ENCODE measurements around the gene PARP14. TPM values are rescaled to one million over a fixed set of nuclear protein-coding genes. Genes with fewer than 3 reads are reported as not detected.

The PARP14 gene
- total RNA-seq, 1 donor from 2014 or later = 28.9 TPM

- no peak for DNase-seq (ENCODE audit: low spot score)
Observed at GRCh38 chr3:122770521-122771202, 90.0 kb downstream of the PARP14 start.

DNA sequence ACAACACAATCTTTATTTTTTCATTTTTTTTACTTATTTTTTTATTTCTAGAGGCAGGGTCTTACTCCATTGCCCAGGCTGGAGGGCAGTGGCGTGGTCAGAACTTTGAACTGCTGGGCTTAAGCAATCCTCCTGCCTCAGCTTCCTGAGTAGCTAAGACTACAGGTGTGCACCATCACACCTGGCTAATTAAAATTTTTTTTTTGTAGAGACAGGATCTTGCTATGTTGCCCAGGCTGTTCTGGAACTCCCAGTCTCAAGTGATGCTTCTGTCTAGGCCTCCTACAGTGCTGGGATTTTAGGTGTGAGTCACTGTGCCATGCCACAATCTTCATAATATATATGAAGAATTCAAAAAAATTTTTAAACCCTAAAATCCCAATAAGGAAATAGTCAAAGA is 92.2 kb downstream of the PARP14 start:
- no peak for DNase-seq (ENCODE audit: low spot score)

DNA sequence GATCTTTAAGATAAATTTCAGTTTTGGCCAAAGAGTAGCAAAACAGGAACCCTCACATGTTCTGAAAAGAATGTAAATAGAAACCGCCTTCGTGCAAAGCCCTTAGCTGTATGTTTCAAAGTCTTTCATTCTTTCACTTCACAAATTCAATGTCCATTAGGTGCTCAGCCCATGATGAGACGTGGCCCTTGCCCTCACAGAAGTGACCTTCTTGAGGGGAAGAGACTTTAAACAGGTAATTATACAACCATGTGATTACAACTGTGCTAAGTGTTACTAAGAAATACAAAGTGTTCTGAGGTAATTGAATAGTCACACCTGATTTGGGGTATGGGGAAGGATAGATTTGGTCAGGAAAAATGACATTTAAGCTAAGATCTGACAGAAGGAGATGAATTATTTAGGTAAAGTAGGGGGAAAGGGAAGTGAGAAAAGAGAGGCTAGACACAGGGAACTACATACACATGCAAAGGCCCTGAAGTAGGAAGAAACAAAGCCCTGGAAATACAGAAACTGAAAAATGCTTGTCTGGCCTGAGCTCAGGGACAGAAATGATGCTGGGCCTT is 93.4 kb downstream of the PARP14 start:
- no peak for DNase-seq (ENCODE audit: low spot score)

GRCh38 chr3:122774564-122774963 is 93.9 kb downstream of the PARP14 start:
- DNase-seq (ENCODE audit: low spot score) = no peak

DNA sequence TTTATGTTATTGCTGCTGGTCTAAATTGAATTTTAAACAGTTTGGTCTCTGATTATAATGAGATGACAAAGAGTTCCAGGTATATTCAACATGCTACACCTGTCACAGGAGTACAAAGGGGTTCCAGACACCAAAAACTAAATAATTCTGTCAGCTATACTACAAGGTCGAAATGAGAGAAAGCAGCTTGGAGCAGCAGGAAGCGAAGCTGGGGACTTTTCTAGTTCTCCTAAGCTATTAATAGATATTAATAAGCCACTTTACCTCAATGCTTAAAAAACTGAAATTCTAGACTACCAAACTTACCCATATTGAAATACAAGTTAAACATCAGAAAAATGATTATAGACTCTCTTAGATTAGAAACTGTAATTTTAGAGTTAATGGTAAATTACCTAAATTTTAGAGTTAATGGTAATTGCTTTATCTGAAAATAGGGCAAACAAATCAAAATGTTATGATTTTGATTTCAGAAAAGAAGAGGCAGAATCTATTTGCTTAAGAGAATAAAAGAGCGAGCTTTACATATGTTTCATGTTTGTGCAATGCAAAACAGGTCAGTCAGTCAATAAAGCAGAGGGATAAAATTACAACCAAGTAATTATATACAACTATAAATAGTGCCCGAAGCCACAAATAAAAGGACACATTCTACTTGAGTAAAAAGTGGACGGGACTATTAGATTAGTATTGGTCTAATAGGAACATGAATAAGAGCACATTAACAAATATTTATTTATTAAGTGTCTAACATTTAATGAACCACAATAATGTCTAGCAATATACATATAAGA is 96.2 kb downstream of the PARP14 start:
- DNase-seq (ENCODE audit: low spot score) = no peak

- DNase-seq (ENCODE audit: low spot score) = no peak
Observed at GRCh38 chr3:122777563-122777962, 96.9 kb downstream of the PARP14 start.

Other genes starting within 250 kb of the PARP14 start
- gene KPNA1, start 165.9 kb upstream of the PARP14 start, total RNA-seq (ENCODE audit: insufficient read depth, low replicate concordance) = 20.0 TPM
- gene PARP9, start 116.5 kb upstream of the PARP14 start, total RNA-seq (ENCODE audit: insufficient read depth, low replicate concordance) = 31.5 TPM
- gene DTX3L, start 116.5 kb upstream of the PARP14 start, total RNA-seq (ENCODE audit: insufficient read depth, low replicate concordance) = 14.9 TPM
- gene PARP15, start 103.2 kb upstream of the PARP14 start, total RNA-seq (ENCODE audit: insufficient read depth, low replicate concordance) = 4.3 TPM
- 3.6 TPM for gene HSPBAP1, start 113.0 kb downstream of the PARP14 start, total RNA-seq (ENCODE audit: insufficient read depth, low replicate concordance)
- 10.8 TPM for gene SLC49A4, start 114.2 kb downstream of the PARP14 start, total RNA-seq (ENCODE audit: insufficient read depth, low replicate concordance)